Thyroid gland (tissue), 4 donors: ENCODE measurements around the gene PRSS50. TPM values are rescaled to one million over a fixed set of nuclear protein-coding genes. Genes with fewer than 3 reads are reported as not detected.

Source experiments
- DNase-seq, 2 donors: peaks; one replicate each; pipeline ENCODE4 v3.0.0-alpha.2; 2019
- H3K27ac ChIP-seq, 3 donors: fragments of 200-600 bp; sonication (generic); 1 replicate in 2 of 3; 2 replicates in 1 of 3; pipeline ENCODE4 v1.5.1; 2016 to 2019; ENCODE audit warnings: mild to moderate bottlenecking in 1 of 3, moderate library complexity in 1 of 3
- H3K27me3 ChIP-seq: fragments of 200-600 bp; sonication (generic); one replicate; pipeline ENCODE4 v1.5.1; 2019
- H3K36me3 ChIP-seq, 2 donors: fragments of 200-600 bp; sonication (generic); one replicate each; pipeline ENCODE4 v1.5.1; 2016 to 2019
- H3K4me1 ChIP-seq, 2 donors: fragments of 200-600 bp; sonication (generic); one replicate each; pipeline ENCODE4 v1.5.1; 2017 to 2019
- H3K4me3 ChIP-seq, 3 donors: fragments of 200-600 bp; sonication (generic); replicated peaks in 1 of 3; 1 replicate in 2 of 3; 2 replicates in 1 of 3; pipeline ENCODE4 v1.5.1; 2016; ENCODE audit warnings: mild to moderate bottlenecking in 1 of 3
- H3K9me3 ChIP-seq: fragments of 200-600 bp; sonication (generic); one replicate; pipeline ENCODE4 v1.5.1; 2017
- CTCF ChIP-seq, 6 experiments: fragments of 200-600 bp in 3 of 6; fragments of 450-650 bp in 3 of 6; sonication (generic) in 3 of 6; IDR thresholded peaks; one replicate each; pipeline ENCODE4 v1.5.1; 2016 to 2019; ENCODE audit warnings: antibody characterized with exemption in 6 of 6, mild to moderate bottlenecking in 2 of 6, inconsistent platforms in 1 of 6, moderate library complexity in 1 of 6
- POLR2A ChIP-seq, 2 donors: fragments of 450-650 bp; IDR thresholded peaks; one replicate each; pipeline ENCODE4 v1.6.1; 2017; ENCODE audit warnings: antibody characterized with exemption in 2 of 2, mild to moderate bottlenecking in 2 of 2, moderate library complexity in 1 of 2
- WGBS, 2 donors: methylation state at CpG; one replicate each; pipeline ENCODE4 v1.1.5; 2017; 5-methylcytosine and 5-hydroxymethylcytosine counted together
- intact Hi-C: fragments of 100-400 bp; cut with DNase I; formaldehyde crosslinking; loops from one replicate; pipeline ENCODE4 v1.15.1; 2023
- total RNA-seq, 4 donors: library from RNA; depleted of rRNA; stranded (reverse); fragments of >200 nt; gene quantifications; one replicate each; pipeline ENCODE4 v1.2.3, GENCODE V29; 2016

Gene PRSS50
- total RNA-seq, 4 donors from 2014 or later: 1.7 to 6.0 (median 3.6) TPM

- WGBS, 2 donors: 82 to 86% methylated on average over 9 of the region's 9 CpGs
- no peak for DNase-seq
- no peaks in the 10 kb centered on the region for H3K36me3 ChIP-seq
- no peaks in the 10 kb centered on the region for H3K27me3 ChIP-seq
- H3K27ac ChIP-seq: no peak overlapping the region
- no peak for TF ChIP-seq POLR2A (IDR thresholded peaks at IDR 0.05)
- TF ChIP-seq CTCF (IDR thresholded peaks at IDR 0.05): no peak
- intact Hi-C loops: no loop called here
- no peak overlapping the region for H3K4me3 ChIP-seq
- no peaks in the 10 kb centered on the region for H3K9me3 ChIP-seq
- no peaks in the 10 kb centered on the region for H3K4me1 ChIP-seq
These were observed 15.5 kb upstream of the PRSS50 start for GRCh38 chr3:46733026-46733800.

- Histone ChIP-seq H3K27me3 (no peaks in the 10 kb centered on the region), H3K4me1 (no peaks in the 10 kb centered on the region), H3K4me3 (no peak overlapping the region), H3K9me3 (no peaks in the 10 kb centered on the region), H3K36me3 (no peaks in the 10 kb centered on the region), H3K27ac (no peak overlapping the region)
- WGBS, 2 donors: 90 to 91% methylated on average over 3 of the region's 3 CpGs
- no peak for DNase-seq
- TF ChIP-seq POLR2A (IDR thresholded peaks at IDR 0.05): no peak
- intact Hi-C loops: no loop called here
These were observed 14.1 kb upstream of the PRSS50 start for GRCh38 chr3:46731795-46732194.

- TF ChIP-seq CTCF (IDR thresholded peaks at IDR 0.05): no peak
- TF ChIP-seq POLR2A (IDR thresholded peaks at IDR 0.05): no peak
- no peak overlapping the region for H3K27ac ChIP-seq
- intact Hi-C loops: no loop called here
These were observed 13.2 kb upstream of the PRSS50 start for GRCh38 chr3:46730819-46731218.

GRCh38 chr3:46729038-46729437 is 11.4 kb upstream of the PRSS50 start:
- H3K4me1 ChIP-seq: no peaks in the 10 kb centered on the region
- H3K27me3 ChIP-seq: no peaks in the 10 kb centered on the region
- no peak for DNase-seq
- TF ChIP-seq POLR2A (IDR thresholded peaks at IDR 0.05) (no peak), CTCF (IDR thresholded peaks at IDR 0.05) (no peak)
- H3K4me3 ChIP-seq: no peak overlapping the region
- H3K27ac ChIP-seq: no peak overlapping the region
- no peaks in the 10 kb centered on the region for H3K9me3 ChIP-seq
- intact Hi-C loops: no loop called here
- no peaks in the 10 kb centered on the region for H3K36me3 ChIP-seq
- 82 to 92% methylated on average over 4 of the region's 4 CpGs for WGBS, 2 donors

More at GRCh38 chr3:46730819-46731218, 13.2 kb upstream of the PRSS50 start:
- no peak for DNase-seq
- 83 to 88% methylated on average over 2 of the region's 2 CpGs for WGBS, 2 donors
- H3K36me3 ChIP-seq: no peaks in the 10 kb centered on the region
- H3K4me3 ChIP-seq: no peak overlapping the region
- no peaks in the 10 kb centered on the region for H3K27me3 ChIP-seq
- no peaks in the 10 kb centered on the region for H3K9me3 ChIP-seq
- no peaks in the 10 kb centered on the region for H3K4me1 ChIP-seq

- intact Hi-C loops: no loop called here
- no peak overlapping the region for H3K4me3 ChIP-seq
- no peak overlapping the region for H3K27ac ChIP-seq
- H3K4me1 ChIP-seq: no peaks in the 10 kb centered on the region
- no peak for TF ChIP-seq POLR2A (IDR thresholded peaks at IDR 0.05)
- no peak for TF ChIP-seq CTCF (IDR thresholded peaks at IDR 0.05)
- no peaks in the 10 kb centered on the region for H3K9me3 ChIP-seq
- H3K27me3 ChIP-seq: no peaks in the 10 kb centered on the region
- DNase-seq: peak; percentile 12 to 13
- H3K36me3 ChIP-seq: no peaks in the 10 kb centered on the region
- 56% methylated on average over 6 of the region's 6 CpGs for WGBS, 2 donors
These were observed 8.1 kb upstream of the PRSS50 start for GRCh38 chr3:46725621-46726314.
